Measurements from ENCODE around the gene CFAP97D1. TPM values are rescaled to one million over a fixed set of nuclear protein-coding genes. Genes with fewer than 3 reads are reported as not detected.

The CFAP97D1 gene
- total RNA-seq, 1 experiment from 2014 or later = 0.13 TPM

DNA sequence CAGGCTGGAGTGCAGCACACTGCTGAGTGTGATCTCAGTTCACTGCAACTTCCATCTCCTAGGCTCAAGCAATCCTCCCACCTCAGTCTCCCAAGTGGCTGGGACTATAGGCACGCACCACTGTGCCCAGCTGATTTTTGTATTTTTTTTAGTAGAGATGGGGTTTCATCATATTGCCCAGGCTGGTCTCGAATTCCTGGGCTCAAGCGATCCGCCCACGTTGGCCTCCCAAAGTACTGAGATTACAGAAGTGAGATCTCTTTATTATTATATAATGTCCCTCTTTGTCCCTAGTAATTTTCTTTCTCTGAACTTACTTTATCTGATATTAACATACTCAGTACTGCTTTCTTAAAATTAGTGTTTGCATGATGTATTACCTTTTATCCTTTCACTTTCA is 8.3 kb downstream of the CFAP97D1 start:
- DNase-seq (ENCODE audit: low spot score) = no peak
- TF ChIP-seq ZNF416 (CRISPR knock-in tag; IDR thresholded peaks at IDR 0.05) (no peak), TCF7 (CRISPR knock-in tag; IDR thresholded peaks at IDR 0.05; ENCODE audit: low read depth) (no peak), NR3C1 (CRISPR knock-in tag; conservative IDR thresholded peaks at IDR 0.05; ENCODE audit: low read depth) (no peak), KAT7 (CRISPR knock-in tag; IDR thresholded peaks at IDR 0.05; ENCODE audit: borderline replicate concordance) (no peak), IRF1 (CRISPR knock-in tag; IDR thresholded peaks at IDR 0.05) (no peak), SMAD4 (CRISPR knock-in tag; IDR thresholded peaks at IDR 0.05) (no peak), ATF3 (CRISPR knock-in tag; conservative IDR thresholded peaks at IDR 0.05) (no peak), NR1H2 (CRISPR knock-in tag; IDR thresholded peaks at IDR 0.05) (no peak)
- TF ChIP-seq, protein P1, sequence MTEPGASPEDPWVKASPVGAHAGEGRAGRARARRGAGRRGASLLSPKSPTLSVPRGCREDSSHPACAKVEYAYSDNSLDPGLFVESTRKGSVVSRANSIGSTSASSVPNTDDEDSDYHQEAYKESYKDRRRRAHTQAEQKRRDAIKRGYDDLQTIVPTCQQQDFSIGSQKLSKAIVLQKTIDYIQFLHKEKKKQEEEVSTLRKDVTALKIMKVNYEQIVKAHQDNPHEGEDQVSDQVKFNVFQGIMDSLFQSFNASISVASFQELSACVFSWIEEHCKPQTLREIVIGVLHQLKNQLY (CRISPR knock-in tag; IDR thresholded peaks at IDR 0.05) = no peak
- TF ChIP-seq, protein P2, sequence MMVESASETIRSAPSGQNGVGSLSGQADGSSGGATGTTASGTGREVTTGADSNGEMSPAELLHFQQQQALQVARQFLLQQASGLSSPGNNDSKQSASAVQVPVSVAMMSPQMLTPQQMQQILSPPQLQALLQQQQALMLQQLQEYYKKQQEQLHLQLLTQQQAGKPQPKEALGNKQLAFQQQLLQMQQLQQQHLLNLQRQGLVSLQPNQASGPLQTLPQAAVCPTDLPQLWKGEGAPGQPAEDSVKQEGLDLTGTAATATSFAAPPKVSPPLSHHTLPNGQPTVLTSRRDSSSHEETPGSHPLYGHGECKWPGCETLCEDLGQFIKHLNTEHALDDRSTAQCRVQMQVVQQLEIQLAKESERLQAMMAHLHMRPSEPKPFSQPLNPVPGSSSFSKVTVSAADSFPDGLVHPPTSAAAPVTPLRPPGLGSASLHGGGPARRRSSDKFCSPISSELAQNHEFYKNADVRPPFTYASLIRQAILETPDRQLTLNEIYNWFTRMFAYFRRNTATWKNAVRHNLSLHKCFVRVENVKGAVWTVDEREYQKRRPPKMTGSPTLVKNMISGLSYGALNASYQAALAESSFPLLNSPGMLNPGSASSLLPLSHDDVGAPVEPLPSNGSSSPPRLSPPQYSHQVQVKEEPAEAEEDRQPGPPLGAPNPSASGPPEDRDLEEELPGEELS (CRISPR knock-in tag; IDR thresholded peaks at IDR 0.05) = no peak
- TF ChIP-seq, protein P3, sequence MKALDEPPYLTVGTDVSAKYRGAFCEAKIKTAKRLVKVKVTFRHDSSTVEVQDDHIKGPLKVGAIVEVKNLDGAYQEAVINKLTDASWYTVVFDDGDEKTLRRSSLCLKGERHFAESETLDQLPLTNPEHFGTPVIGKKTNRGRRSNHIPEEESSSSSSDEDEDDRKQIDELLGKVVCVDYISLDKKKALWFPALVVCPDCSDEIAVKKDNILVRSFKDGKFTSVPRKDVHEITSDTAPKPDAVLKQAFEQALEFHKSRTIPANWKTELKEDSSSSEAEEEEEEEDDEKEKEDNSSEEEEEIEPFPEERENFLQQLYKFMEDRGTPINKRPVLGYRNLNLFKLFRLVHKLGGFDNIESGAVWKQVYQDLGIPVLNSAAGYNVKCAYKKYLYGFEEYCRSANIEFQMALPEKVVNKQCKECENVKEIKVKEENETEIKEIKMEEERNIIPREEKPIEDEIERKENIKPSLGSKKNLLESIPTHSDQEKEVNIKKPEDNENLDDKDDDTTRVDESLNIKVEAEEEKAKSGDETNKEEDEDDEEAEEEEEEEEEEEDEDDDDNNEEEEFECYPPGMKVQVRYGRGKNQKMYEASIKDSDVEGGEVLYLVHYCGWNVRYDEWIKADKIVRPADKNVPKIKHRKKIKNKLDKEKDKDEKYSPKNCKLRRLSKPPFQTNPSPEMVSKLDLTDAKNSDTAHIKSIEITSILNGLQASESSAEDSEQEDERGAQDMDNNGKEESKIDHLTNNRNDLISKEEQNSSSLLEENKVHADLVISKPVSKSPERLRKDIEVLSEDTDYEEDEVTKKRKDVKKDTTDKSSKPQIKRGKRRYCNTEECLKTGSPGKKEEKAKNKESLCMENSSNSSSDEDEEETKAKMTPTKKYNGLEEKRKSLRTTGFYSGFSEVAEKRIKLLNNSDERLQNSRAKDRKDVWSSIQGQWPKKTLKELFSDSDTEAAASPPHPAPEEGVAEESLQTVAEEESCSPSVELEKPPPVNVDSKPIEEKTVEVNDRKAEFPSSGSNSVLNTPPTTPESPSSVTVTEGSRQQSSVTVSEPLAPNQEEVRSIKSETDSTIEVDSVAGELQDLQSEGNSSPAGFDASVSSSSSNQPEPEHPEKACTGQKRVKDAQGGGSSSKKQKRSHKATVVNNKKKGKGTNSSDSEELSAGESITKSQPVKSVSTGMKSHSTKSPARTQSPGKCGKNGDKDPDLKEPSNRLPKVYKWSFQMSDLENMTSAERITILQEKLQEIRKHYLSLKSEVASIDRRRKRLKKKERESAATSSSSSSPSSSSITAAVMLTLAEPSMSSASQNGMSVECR (CRISPR knock-in tag; IDR thresholded peaks at IDR 0.05; ENCODE audit: borderline replicate concordance) = no peak
- TF ChIP-seq, protein P4, sequence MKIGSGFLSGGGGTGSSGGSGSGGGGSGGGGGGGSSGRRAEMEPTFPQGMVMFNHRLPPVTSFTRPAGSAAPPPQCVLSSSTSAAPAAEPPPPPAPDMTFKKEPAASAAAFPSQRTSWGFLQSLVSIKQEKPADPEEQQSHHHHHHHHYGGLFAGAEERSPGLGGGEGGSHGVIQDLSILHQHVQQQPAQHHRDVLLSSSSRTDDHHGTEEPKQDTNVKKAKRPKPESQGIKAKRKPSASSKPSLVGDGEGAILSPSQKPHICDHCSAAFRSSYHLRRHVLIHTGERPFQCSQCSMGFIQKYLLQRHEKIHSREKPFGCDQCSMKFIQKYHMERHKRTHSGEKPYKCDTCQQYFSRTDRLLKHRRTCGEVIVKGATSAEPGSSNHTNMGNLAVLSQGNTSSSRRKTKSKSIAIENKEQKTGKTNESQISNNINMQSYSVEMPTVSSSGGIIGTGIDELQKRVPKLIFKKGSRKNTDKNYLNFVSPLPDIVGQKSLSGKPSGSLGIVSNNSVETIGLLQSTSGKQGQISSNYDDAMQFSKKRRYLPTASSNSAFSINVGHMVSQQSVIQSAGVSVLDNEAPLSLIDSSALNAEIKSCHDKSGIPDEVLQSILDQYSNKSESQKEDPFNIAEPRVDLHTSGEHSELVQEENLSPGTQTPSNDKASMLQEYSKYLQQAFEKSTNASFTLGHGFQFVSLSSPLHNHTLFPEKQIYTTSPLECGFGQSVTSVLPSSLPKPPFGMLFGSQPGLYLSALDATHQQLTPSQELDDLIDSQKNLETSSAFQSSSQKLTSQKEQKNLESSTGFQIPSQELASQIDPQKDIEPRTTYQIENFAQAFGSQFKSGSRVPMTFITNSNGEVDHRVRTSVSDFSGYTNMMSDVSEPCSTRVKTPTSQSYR (CRISPR knock-in tag; IDR thresholded peaks at IDR 0.05) = no peak
- peaks cover 8% of the 10 kb centered on the region for H3K4me1 Mint-ChIP-seq
- no peak for ATAC-seq
- CTCF ChIA-PET = interaction anchor here (1.9 kb wide), 1 partner anchor 58 kb away, joined by 14 read pairs; the partner anchor contains the start of gene CD300LG
- H3K27me3 Mint-ChIP-seq (ENCODE audit: low read depth) = peaks cover 4% of the 10 kb centered on the region; the same call in 1 of the 2 replicates
- H3K27ac Mint-ChIP-seq = no peak overlapping the region
- H3K36me3 Mint-ChIP-seq = no peaks in the 10 kb centered on the region
- peaks cover 8% of the 10 kb centered on the region; the same call in 1 of the 2 replicates for H3K9me3 Mint-ChIP-seq
- POLR2A ChIA-PET = no interaction called here
- H3K4me3 Mint-ChIP-seq = no peak overlapping the region

- Mint-ChIP-seq H3K9me3 (peaks cover 10% of the 10 kb centered on the region; the same call in 1 of the 2 replicates), H3K4me3 (no peak overlapping the region), H3K27ac (no peak overlapping the region), H3K36me3 (no peaks in the 10 kb centered on the region), H3K4me1 (peaks cover 8% of the 10 kb centered on the region), H3K27me3 (ENCODE audit: low read depth) (peaks cover 9% of the 10 kb centered on the region)
- DNase-seq (ENCODE audit: low spot score) = no peak
- CTCF ChIA-PET = interaction anchor here (0.6 to 3.7 kb wide), 9 partner anchors 22 to 306 kb away, joined by 3 to 66 read pairs (median 4); partner anchors contain the start of genes CD300LG, ETV4 and PPY
- no peak for ATAC-seq
- POLR2A ChIA-PET = interaction anchor here (1.0 kb wide), 1 partner anchor 57 kb away, joined by 3 read pairs; no protein-coding TSS in a partner anchor
- no peak for TF ChIP-seq PRRX2 (CRISPR knock-in tag; IDR thresholded peaks at IDR 0.05)
- TF ChIP-seq ERG (CRISPR knock-in tag; IDR thresholded peaks at IDR 0.05) = no peak
- no peak for TF ChIP-seq RELA (CRISPR knock-in tag; IDR thresholded peaks at IDR 0.05; ENCODE audit: borderline replicate concordance)
- TF ChIP-seq, protein P5, sequence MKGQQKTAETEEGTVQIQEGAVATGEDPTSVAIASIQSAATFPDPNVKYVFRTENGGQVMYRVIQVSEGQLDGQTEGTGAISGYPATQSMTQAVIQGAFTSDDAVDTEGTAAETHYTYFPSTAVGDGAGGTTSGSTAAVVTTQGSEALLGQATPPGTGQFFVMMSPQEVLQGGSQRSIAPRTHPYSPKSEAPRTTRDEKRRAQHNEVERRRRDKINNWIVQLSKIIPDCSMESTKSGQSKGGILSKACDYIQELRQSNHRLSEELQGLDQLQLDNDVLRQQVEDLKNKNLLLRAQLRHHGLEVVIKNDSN (CRISPR knock-in tag; IDR thresholded peaks at IDR 0.05) = no peak
- no peak for TF ChIP-seq SOX15 (CRISPR knock-in tag; IDR thresholded peaks at IDR 0.05)
- TF ChIP-seq ZNF396 (CRISPR knock-in tag; IDR thresholded peaks at IDR 0.05; ENCODE audit: borderline replicate concordance) = no peak
- no peak for TF ChIP-seq ZMAT4 (CRISPR knock-in tag; IDR thresholded peaks at IDR 0.05)
- TF ChIP-seq, protein P1 (CRISPR knock-in tag; IDR thresholded peaks at IDR 0.05) = no peak
Measured at GRCh38 chr17:43789482-43789881, 9.2 kb downstream of the CFAP97D1 start.
